ENCODE results near the gene TNRC6A. TPM values are rescaled to one million over a fixed set of nuclear protein-coding genes. Genes with fewer than 3 reads are reported as not detected.

Gene TNRC6A
- total and polyA plus RNA-seq, 4 donors: 9.3 to 42.3 (median 22.9) TPM

GRCh38 chr16:24834459-24835335 lies 105.2 kb downstream of the TNRC6A start:
- DNase-seq (ENCODE audit: low spot score): no peak
- TF ChIP-seq, protein P1, sequence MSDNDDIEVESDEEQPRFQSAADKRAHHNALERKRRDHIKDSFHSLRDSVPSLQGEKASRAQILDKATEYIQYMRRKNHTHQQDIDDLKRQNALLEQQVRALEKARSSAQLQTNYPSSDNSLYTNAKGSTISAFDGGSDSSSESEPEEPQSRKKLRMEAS (IDR thresholded peaks at IDR 0.05): no peak
- no peak for TF ChIP-seq JUND (IDR thresholded peaks at IDR 0.05)
- TF ChIP-seq HNF4G (IDR thresholded peaks at IDR 0.05): no peak
- TF ChIP-seq RAD21 (IDR thresholded peaks at IDR 0.05): peak; percentile 66 to 72
- no peak for TF ChIP-seq GABPA (IDR thresholded peaks at IDR 0.05 in 1 of 2, conservative IDR thresholded peaks at IDR 0.05 in 1 of 2)
- TF ChIP-seq SP1 (IDR thresholded peaks at IDR 0.05): no peak
- no peak for TF ChIP-seq ZBTB33 (IDR thresholded peaks at IDR 0.05)
- TF ChIP-seq FOXA2 (IDR thresholded peaks at IDR 0.05): no peak
- TF ChIP-seq, protein P2, sequence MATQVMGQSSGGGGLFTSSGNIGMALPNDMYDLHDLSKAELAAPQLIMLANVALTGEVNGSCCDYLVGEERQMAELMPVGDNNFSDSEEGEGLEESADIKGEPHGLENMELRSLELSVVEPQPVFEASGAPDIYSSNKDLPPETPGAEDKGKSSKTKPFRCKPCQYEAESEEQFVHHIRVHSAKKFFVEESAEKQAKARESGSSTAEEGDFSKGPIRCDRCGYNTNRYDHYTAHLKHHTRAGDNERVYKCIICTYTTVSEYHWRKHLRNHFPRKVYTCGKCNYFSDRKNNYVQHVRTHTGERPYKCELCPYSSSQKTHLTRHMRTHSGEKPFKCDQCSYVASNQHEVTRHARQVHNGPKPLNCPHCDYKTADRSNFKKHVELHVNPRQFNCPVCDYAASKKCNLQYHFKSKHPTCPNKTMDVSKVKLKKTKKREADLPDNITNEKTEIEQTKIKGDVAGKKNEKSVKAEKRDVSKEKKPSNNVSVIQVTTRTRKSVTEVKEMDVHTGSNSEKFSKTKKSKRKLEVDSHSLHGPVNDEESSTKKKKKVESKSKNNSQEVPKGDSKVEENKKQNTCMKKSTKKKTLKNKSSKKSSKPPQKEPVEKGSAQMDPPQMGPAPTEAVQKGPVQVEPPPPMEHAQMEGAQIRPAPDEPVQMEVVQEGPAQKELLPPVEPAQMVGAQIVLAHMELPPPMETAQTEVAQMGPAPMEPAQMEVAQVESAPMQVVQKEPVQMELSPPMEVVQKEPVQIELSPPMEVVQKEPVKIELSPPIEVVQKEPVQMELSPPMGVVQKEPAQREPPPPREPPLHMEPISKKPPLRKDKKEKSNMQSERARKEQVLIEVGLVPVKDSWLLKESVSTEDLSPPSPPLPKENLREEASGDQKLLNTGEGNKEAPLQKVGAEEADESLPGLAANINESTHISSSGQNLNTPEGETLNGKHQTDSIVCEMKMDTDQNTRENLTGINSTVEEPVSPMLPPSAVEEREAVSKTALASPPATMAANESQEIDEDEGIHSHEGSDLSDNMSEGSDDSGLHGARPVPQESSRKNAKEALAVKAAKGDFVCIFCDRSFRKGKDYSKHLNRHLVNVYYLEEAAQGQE (IDR thresholded peaks at IDR 0.05): no peak
- TF ChIP-seq, protein P3, sequence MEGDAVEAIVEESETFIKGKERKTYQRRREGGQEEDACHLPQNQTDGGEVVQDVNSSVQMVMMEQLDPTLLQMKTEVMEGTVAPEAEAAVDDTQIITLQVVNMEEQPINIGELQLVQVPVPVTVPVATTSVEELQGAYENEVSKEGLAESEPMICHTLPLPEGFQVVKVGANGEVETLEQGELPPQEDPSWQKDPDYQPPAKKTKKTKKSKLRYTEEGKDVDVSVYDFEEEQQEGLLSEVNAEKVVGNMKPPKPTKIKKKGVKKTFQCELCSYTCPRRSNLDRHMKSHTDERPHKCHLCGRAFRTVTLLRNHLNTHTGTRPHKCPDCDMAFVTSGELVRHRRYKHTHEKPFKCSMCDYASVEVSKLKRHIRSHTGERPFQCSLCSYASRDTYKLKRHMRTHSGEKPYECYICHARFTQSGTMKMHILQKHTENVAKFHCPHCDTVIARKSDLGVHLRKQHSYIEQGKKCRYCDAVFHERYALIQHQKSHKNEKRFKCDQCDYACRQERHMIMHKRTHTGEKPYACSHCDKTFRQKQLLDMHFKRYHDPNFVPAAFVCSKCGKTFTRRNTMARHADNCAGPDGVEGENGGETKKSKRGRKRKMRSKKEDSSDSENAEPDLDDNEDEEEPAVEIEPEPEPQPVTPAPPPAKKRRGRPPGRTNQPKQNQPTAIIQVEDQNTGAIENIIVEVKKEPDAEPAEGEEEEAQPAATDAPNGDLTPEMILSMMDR (IDR thresholded peaks at IDR 0.05; ENCODE audit: low read depth, low read length, missing input control): peak; percentile 27
- WGBS: 77% methylated on average over 7 of the region's 7 CpGs

GRCh38 chr16:24836836-24837235 lies 107.4 kb downstream of the TNRC6A start:
- WGBS: 86% methylated on average over 6 of the region's 6 CpGs
- TF ChIP-seq, protein P3 (IDR thresholded peaks at IDR 0.05; ENCODE audit: low read depth, low read length, missing input control): no peak
- TF ChIP-seq HNF4G (IDR thresholded peaks at IDR 0.05): no peak
- H3K4me3 ChIP-seq (ENCODE audit: low read depth in 1 of 3, low read length in 3 of 3): no peak overlapping the region

More at GRCh38 chr16:24834459-24835335, 105.2 kb downstream of the TNRC6A start:
- Histone ChIP-seq H3K9me3 (ENCODE audit: control insufficient read depth in 4 of 4, low read length in 3 of 4) (no peaks in the 10 kb centered on the region), H3K36me3 (ENCODE audit: control insufficient read depth in 4 of 4, insufficient read depth in 3 of 4, low read depth in 1 of 4, low read length in 3 of 4) (no peaks in the 10 kb centered on the region), H3K9ac (ENCODE audit: low read depth in 1 of 2, low read length in 2 of 2) (no peak overlapping the region), H3K4me1 (ENCODE audit: control insufficient read depth in 4 of 4, insufficient read depth in 4 of 4, low read length in 3 of 4) (peaks cover 2 to 13% (median 9%) of the 10 kb centered on the region in 4 donors), H3K4me3 (ENCODE audit: low read depth in 1 of 3, low read length in 3 of 3) (no peak overlapping the region), H3K27me3 (ENCODE audit: control insufficient read depth in 4 of 4, insufficient read depth in 4 of 4, low read length in 3 of 4) (no peaks in the 10 kb centered on the region), H3K27ac (ENCODE audit: low read depth in 1 of 2, low read length in 2 of 2) (no peak overlapping the region)

More at GRCh38 chr16:24836836-24837235, 107.4 kb downstream of the TNRC6A start:
- Histone ChIP-seq H3K9ac (ENCODE audit: low read depth in 1 of 2, low read length in 2 of 2) (no peak overlapping the region), H3K27me3 (ENCODE audit: control insufficient read depth in 4 of 4, insufficient read depth in 4 of 4, low read length in 3 of 4) (no peaks in the 10 kb centered on the region), H3K36me3 (ENCODE audit: control insufficient read depth in 4 of 4, insufficient read depth in 3 of 4, low read depth in 1 of 4, low read length in 3 of 4) (no peaks in the 10 kb centered on the region), H3K9me3 (ENCODE audit: control insufficient read depth in 4 of 4, low read length in 3 of 4) (no peaks in the 10 kb centered on the region), H3K27ac (ENCODE audit: low read depth in 1 of 2, low read length in 2 of 2) (no peak overlapping the region), H3K4me1 (ENCODE audit: control insufficient read depth in 4 of 4, insufficient read depth in 4 of 4, low read length in 3 of 4) (peaks cover 2 to 14% (median 9%) of the 10 kb centered on the region in 4 donors)
- DNase-seq (ENCODE audit: low spot score): no peak

All from liver (tissue), 9 donors.